ENCODE results near the gene TOP3A. TPM values are rescaled to one million over a fixed set of nuclear protein-coding genes. Genes with fewer than 3 reads are reported as not detected.

Gene TOP3A
- total and polyA plus RNA-seq, 12 donors, result 8.2 to 15.6 (median 12.4) TPM

DNA sequence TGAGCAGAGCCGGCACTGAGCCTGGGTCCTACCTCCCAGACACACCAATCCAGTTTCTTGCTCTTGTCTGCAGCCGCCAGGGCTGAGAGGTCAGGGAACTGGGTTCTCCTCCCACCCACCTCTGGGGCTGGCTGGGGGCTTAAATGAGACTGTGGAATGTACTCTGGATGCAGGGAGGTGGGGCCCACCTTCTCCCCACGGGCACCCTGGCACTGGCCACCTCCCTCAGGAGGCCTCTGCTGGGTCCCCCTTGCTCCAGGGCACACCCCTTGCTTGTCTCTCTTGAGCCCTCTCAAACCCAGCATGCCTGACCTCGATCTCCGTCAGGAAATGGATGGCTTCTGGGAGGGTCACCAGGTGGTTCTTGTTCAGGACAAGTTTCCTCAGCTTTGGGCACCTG is 62.6 kb downstream of the TOP3A start:
- Histone ChIP-seq H3K4me3 (no peak overlapping the region), H3K4me1 (peaks cover 17 to 38% (median 32%) of the 10 kb centered on the region in 9 donors), H3K36me3 (peaks cover 16 to 99% (median 73%) of the 10 kb centered on the region in 9 donors), H3K9me3 (no peaks in the 10 kb centered on the region), H3K27ac (no peak overlapping the region), H3K27me3 (no peaks in the 10 kb centered on the region)
- intact Hi-C loops (cut with DNase I), result no loop called here
- TF ChIP-seq CTCF (IDR thresholded peaks at IDR 0.05), result no peak
- no peak for ATAC-seq
- no peak for DNase-seq
- WGBS, 2 donors, result 83 to 87% methylated on average over 5 of the region's 5 CpGs

GRCh38 chr17:18251204-18251603 is 63.6 kb downstream of the TOP3A start:
- TF ChIP-seq CTCF (IDR thresholded peaks at IDR 0.05), result no peak
- ATAC-seq (no peak), DNase-seq (no peak)
- Histone ChIP-seq H3K4me3 (no peak overlapping the region), H3K27ac (no peak overlapping the region), H3K4me1 (peaks cover 12 to 32% (median 25%) of the 10 kb centered on the region in 9 donors), H3K36me3 (peaks cover 16 to 100% (median 79%) of the 10 kb centered on the region in 9 donors), H3K27me3 (no peaks in the 10 kb centered on the region), H3K9me3 (no peaks in the 10 kb centered on the region)
- 77 to 84% methylated on average over 15 of the region's 15 CpGs for WGBS, 2 donors
- intact Hi-C loops (cut with DNase I), result no loop called here

GRCh38 chr17:18250708-18251107 is 64.1 kb downstream of the TOP3A start:
- no peaks in the 10 kb centered on the region for H3K27me3 ChIP-seq
- peaks cover 16 to 100% (median 79%) of the 10 kb centered on the region in 9 donors for H3K36me3 ChIP-seq
- ATAC-seq (no peak), DNase-seq (no peak)
- H3K27ac ChIP-seq, result no peak overlapping the region
- intact Hi-C loops (cut with DNase I), result no loop called here
- no peaks in the 10 kb centered on the region for H3K9me3 ChIP-seq
- 92 to 93% methylated on average over 14 of the region's 14 CpGs for WGBS, 2 donors
- no peak for TF ChIP-seq CTCF (IDR thresholded peaks at IDR 0.05)
- no peak overlapping the region for H3K4me3 ChIP-seq
- peaks cover 12 to 31% (median 21%) of the 10 kb centered on the region in 9 donors for H3K4me1 ChIP-seq

DNA sequence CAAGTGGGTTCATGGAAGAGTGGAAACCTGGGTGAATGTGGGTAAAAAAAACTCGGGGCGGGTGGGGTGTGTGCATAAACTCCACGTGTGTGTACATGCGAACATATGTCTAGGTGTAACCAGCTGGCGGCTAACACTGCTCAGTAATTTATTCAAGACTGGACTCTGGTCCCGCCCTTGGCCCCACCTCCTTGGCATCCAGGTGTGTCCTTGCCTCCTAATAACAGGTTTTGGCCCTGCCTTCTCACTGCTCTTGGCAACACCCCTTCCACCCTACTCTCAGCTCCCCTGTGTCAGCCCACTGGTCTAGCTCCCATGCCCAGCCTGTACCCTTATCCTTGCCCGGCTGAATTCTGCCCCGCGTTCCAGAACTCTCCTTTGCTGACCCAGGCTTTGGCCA is 64.5 kb downstream of the TOP3A start:
- Histone ChIP-seq H3K27me3 (no peaks in the 10 kb centered on the region), H3K4me3 (no peak overlapping the region), H3K27ac (no peak overlapping the region), H3K4me1 (peaks cover 12 to 31% (median 21%) of the 10 kb centered on the region in 9 donors), H3K36me3 (peaks cover 20 to 100% (median 80%) of the 10 kb centered on the region in 9 donors), H3K9me3 (no peaks in the 10 kb centered on the region)
- WGBS, 2 donors, result 87 to 90% methylated on average over 9 of the region's 9 CpGs
- no peak for DNase-seq
- intact Hi-C loops (cut with DNase I), result no loop called here
- TF ChIP-seq CTCF (IDR thresholded peaks at IDR 0.05), result no peak
- ATAC-seq, result no peak
